22Rv1 (cell line): ENCODE data around the gene TEK.

Experiments used
- ZFX ChIP-seq: fragments of 450-650 bp; IDR thresholded peaks from 2 replicates; pipeline ENCODE4 v1.6.1; 2017; ENCODE audit warnings: antibody characterized with exemption, borderline replicate concordance
- TF ChIP-seq, protein P1 (sequence below): fragments of 450-650 bp; IDR thresholded peaks from 2 replicates; pipeline ENCODE4 v1.5.1; 2017; ENCODE audit warnings: mild to moderate bottlenecking

DNA sequence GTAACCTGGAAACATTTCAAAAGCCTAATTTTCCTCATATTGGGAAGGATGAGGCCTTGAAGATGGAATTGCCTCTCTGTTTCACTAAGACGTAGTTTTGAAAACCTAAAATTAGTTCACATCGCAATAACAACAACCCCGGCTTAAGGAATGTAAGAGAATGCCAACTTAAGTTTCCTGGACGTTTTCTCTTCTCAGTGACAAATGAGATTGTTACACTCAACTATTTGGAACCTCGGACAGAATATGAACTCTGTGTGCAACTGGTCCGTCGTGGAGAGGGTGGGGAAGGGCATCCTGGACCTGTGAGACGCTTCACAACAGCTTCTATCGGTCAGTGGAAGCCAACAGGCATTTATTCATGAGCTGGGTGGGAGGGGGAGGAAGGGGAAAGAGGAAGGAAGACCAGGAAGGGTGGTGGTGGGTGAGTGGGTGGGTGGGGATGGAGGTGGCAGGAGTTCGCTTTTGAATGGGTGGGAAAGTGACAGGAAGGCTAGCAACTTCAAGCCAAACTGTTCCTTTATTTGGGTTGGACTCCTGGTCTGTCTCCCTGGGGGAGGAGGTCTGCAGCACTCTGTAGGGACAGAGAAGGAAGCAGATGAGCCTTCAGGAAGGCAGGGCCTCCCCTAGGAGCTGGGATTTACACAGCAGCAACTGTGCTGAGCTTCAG, 83.4 kb downstream of the TEK start:
- TF ChIP-seq, protein P1, sequence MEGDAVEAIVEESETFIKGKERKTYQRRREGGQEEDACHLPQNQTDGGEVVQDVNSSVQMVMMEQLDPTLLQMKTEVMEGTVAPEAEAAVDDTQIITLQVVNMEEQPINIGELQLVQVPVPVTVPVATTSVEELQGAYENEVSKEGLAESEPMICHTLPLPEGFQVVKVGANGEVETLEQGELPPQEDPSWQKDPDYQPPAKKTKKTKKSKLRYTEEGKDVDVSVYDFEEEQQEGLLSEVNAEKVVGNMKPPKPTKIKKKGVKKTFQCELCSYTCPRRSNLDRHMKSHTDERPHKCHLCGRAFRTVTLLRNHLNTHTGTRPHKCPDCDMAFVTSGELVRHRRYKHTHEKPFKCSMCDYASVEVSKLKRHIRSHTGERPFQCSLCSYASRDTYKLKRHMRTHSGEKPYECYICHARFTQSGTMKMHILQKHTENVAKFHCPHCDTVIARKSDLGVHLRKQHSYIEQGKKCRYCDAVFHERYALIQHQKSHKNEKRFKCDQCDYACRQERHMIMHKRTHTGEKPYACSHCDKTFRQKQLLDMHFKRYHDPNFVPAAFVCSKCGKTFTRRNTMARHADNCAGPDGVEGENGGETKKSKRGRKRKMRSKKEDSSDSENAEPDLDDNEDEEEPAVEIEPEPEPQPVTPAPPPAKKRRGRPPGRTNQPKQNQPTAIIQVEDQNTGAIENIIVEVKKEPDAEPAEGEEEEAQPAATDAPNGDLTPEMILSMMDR = no peak
- TF ChIP-seq ZFX = no peak
